ENCODE data around the gene PPP2R1B.
A peak's percentile ranks its signal among the peaks of the same experiment; 100 is the strongest.

PPP2R1B gene

GRCh38 chr11:111707691-111708067, 58.5 kb downstream of the PPP2R1B start:
- peak overlapping the region in 1 of 3 experiments; percentile 36 for H3K27ac Mint-ChIP-seq
- TF ChIP-seq, protein P1, sequence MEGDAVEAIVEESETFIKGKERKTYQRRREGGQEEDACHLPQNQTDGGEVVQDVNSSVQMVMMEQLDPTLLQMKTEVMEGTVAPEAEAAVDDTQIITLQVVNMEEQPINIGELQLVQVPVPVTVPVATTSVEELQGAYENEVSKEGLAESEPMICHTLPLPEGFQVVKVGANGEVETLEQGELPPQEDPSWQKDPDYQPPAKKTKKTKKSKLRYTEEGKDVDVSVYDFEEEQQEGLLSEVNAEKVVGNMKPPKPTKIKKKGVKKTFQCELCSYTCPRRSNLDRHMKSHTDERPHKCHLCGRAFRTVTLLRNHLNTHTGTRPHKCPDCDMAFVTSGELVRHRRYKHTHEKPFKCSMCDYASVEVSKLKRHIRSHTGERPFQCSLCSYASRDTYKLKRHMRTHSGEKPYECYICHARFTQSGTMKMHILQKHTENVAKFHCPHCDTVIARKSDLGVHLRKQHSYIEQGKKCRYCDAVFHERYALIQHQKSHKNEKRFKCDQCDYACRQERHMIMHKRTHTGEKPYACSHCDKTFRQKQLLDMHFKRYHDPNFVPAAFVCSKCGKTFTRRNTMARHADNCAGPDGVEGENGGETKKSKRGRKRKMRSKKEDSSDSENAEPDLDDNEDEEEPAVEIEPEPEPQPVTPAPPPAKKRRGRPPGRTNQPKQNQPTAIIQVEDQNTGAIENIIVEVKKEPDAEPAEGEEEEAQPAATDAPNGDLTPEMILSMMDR (IDR thresholded peaks at IDR 0.05; ENCODE audit: unreplicated experiment in 3 of 3): no peak
- no peak overlapping the region for H3K4me3 Mint-ChIP-seq
- peaks cover 54% of the 10 kb centered on the region for H3K36me3 Mint-ChIP-seq (ENCODE audit: low read depth)
- H3K27me3 Mint-ChIP-seq (ENCODE audit: low read depth): no peaks in the 10 kb centered on the region
- H3K4me1 Mint-ChIP-seq: peaks cover 40% of the 10 kb centered on the region
- no peaks in the 10 kb centered on the region for H3K9me3 Mint-ChIP-seq

DNA sequence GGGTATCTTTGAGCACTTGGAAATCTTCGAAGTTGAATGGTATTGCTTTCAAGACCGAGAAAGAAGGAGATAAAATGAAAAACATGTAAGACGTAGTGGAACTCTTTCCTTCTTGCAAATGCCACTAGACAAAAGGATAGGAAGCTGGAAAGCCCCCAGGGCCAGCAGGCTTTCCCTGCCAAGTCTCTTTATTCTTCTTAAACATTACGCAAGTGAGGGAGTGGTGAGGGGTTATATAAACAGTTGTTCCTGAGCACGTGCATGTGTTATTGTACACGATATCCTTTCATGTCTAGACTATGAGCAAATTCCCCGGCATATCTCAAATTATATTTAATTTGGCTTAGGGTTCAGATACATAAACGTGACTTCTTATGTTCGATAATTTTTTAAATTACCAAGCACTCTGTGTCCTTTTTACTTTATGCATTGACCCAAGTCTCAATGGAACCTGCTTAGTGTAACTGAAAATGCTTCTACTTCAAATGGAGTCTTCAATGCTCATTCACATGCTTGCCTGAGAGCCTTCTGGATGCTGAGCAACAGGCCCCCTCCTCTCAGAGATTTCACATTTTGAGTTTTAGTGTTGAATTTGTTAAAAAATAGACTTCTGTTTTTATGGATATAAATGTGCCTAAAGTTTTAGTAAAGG, 59.0 kb downstream of the PPP2R1B start:
- H3K27me3 Mint-ChIP-seq (ENCODE audit: low read depth): no peaks in the 10 kb centered on the region
- peaks cover 49% of the 10 kb centered on the region for H3K36me3 Mint-ChIP-seq (ENCODE audit: low read depth)
- no peak overlapping the region for H3K4me3 Mint-ChIP-seq
- no peaks in the 10 kb centered on the region for H3K9me3 Mint-ChIP-seq
- H3K4me1 Mint-ChIP-seq: peaks cover 40% of the 10 kb centered on the region
- TF ChIP-seq, protein P1 (IDR thresholded peaks at IDR 0.05; ENCODE audit: unreplicated experiment in 3 of 3): no peak
- H3K27ac Mint-ChIP-seq: peak overlapping the region; percentile 36 to 76 (median 50)

GRCh38 chr11:111703576-111703975, 62.6 kb downstream of the PPP2R1B start:
- Mint-ChIP-seq H3K4me3 (no peak overlapping the region), H3K4me1 (peaks cover 49% of the 10 kb centered on the region), H3K27me3 (ENCODE audit: low read depth) (no peaks in the 10 kb centered on the region), H3K9me3 (no peaks in the 10 kb centered on the region), H3K27ac (peak overlapping the region in 1 of 3 experiments; percentile 2), H3K36me3 (ENCODE audit: low read depth) (peaks cover 38% of the 10 kb centered on the region)
- TF ChIP-seq, protein P1 (IDR thresholded peaks at IDR 0.05; ENCODE audit: unreplicated experiment in 3 of 3): no peak

DNA sequence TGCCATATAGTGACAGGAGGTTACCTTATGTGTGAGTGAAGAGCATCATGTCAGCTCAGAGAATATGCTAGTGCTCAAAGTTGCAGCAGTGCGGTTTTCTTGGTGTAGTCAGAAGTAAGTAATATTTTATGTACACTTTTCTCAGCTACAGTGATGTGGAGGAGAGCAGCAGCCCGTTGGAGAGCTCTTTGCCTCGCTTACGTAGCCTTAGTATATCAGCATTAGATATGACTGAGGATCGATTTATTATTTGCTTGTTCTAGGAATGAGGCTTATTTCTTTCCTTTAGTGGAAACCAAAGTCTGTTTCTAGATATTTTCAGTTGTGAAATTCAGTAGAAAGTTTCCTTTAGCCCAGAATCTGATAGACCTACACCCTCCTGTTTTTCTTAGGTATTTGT, 63.6 kb downstream of the PPP2R1B start:
- Mint-ChIP-seq H3K27ac (no peak overlapping the region), H3K4me3 (no peak overlapping the region), H3K36me3 (ENCODE audit: low read depth) (peaks cover 36% of the 10 kb centered on the region), H3K9me3 (no peaks in the 10 kb centered on the region), H3K4me1 (peaks cover 51% of the 10 kb centered on the region), H3K27me3 (ENCODE audit: low read depth) (no peaks in the 10 kb centered on the region)
- TF ChIP-seq, protein P1 (IDR thresholded peaks at IDR 0.05; ENCODE audit: unreplicated experiment in 3 of 3): no peak

GRCh38 chr11:111700162-111700561, 66.0 kb downstream of the PPP2R1B start:
- Mint-ChIP-seq H3K36me3 (ENCODE audit: low read depth) (peaks cover 17% of the 10 kb centered on the region), H3K27ac (no peak overlapping the region), H3K4me1 (peaks cover 52% of the 10 kb centered on the region), H3K27me3 (ENCODE audit: low read depth) (no peaks in the 10 kb centered on the region), H3K9me3 (no peaks in the 10 kb centered on the region), H3K4me3 (no peak overlapping the region)
- TF ChIP-seq, protein P1 (IDR thresholded peaks at IDR 0.05; ENCODE audit: unreplicated experiment in 3 of 3): no peak

DNA sequence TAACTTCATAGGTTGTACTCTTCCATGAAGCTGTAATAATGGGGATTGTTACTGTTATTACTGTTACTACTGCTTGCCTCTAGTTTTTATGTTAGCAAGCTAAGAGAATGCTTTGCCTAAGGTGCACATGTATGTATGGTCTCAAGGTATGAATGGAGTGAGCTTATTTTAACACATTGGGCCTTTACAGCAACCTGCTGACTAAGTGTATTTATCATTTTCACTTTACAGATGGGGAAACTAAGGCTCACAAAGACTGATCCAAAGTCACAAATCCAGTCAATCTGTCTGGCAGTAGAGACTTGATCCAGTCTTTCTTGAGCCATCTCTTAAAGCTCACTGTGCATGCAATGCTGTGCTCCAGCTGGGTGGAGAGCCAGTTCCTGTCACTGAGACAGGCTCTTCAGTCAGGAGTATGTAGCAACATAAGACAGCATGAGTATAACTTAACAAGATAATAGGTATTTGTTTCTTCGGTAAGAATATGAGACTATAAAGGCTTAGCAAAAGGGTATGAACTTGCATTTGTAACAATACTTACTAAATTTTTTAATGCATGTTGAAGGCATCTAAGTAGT, 66.5 kb downstream of the PPP2R1B start:
- Mint-ChIP-seq H3K36me3 (ENCODE audit: low read depth) (peaks cover 12% of the 10 kb centered on the region), H3K27ac (no peak overlapping the region), H3K4me1 (peaks cover 52% of the 10 kb centered on the region), H3K27me3 (ENCODE audit: low read depth) (no peaks in the 10 kb centered on the region), H3K4me3 (no peak overlapping the region), H3K9me3 (no peaks in the 10 kb centered on the region)
- TF ChIP-seq, protein P1 (IDR thresholded peaks at IDR 0.05; ENCODE audit: unreplicated experiment in 3 of 3): no peak

All from nephron (organoid).